Activated CD8-positive, alpha-beta memory T cell treated with anti-CD3 and anti-CD28 coated beads for 24 hours (primary cell): Measurements from ENCODE around the gene CISH.
A peak's percentile ranks its signal among the peaks of the same experiment; 100 is the strongest.

ENCODE experiments used
- DNase-seq: peaks from one replicate; pipeline ENCODE4 v3.0.0-alpha.2; 2020

The CISH gene

GRCh38 chr3:50611464-50612233 lies at the start of gene CISH:
Gene CISH, minus strand, starts transcription at chr3:50611774. Its CDS starts 124 bp downstream, at chr3:50611650.
- DNase-seq = peak; percentile 99

- DNase-seq = peak; percentile 33
These were observed 48.8 kb upstream of the CISH start for GRCh38 chr3:50660386-50660785.

GRCh38 chr3:50658831-50659230 lies 47.3 kb upstream of the CISH start:
- peak; percentile 37 for DNase-seq

- DNase-seq = peak; percentile 40
These were observed 46.8 kb upstream of the CISH start for GRCh38 chr3:50658416-50658815.

- no peak for DNase-seq
These were observed 46.2 kb upstream of the CISH start for GRCh38 chr3:50657816-50658215.

GRCh38 chr3:50657407-50657806 lies 45.8 kb upstream of the CISH start:
- DNase-seq = no peak

GRCh38 chr3:50656417-50657195 lies 45.0 kb upstream of the CISH start:
- DNase-seq = no peak

GRCh38 chr3:50655009-50655830 lies 43.6 kb upstream of the CISH start:
- DNase-seq = no peak

GRCh38 chr3:50653937-50654595 lies 42.5 kb upstream of the CISH start:
- no peak for DNase-seq

GRCh38 chr3:50652709-50653108 lies 41.1 kb upstream of the CISH start:
- DNase-seq = peak; percentile 81

GRCh38 chr3:50651920-50652529 lies 40.5 kb upstream of the CISH start:
- DNase-seq = no peak

- no peak for DNase-seq
These were observed 39.9 kb upstream of the CISH start for GRCh38 chr3:50651445-50651844.

- no peak for DNase-seq
These were observed 38.4 kb upstream of the CISH start for GRCh38 chr3:50650018-50650417.

GRCh38 chr3:50649451-50649931 lies 37.9 kb upstream of the CISH start:
- DNase-seq = no peak

- no peak for DNase-seq
These were observed 37.4 kb upstream of the CISH start for GRCh38 chr3:50648944-50649343.

- no peak for DNase-seq
These were observed 36.7 kb upstream of the CISH start for GRCh38 chr3:50648313-50648712.

- no peak for DNase-seq
These were observed 33.8 kb upstream of the CISH start for GRCh38 chr3:50645378-50645777.

- no peak for DNase-seq
These were observed 33.0 kb upstream of the CISH start for GRCh38 chr3:50644561-50644960.

GRCh38 chr3:50642382-50642781 lies 30.8 kb upstream of the CISH start:
- DNase-seq = no peak

- no peak for DNase-seq
These were observed 27.5 kb upstream of the CISH start for GRCh38 chr3:50639055-50639494.

GRCh38 chr3:50637945-50638344 lies 26.4 kb upstream of the CISH start:
- DNase-seq = no peak

- no peak for DNase-seq
These were observed 25.4 kb upstream of the CISH start for GRCh38 chr3:50637011-50637410.
